H1 (cell line): ENCODE measurements around the gene LSM3. TPM values are rescaled to one million over a fixed set of nuclear protein-coding genes. Genes with fewer than 3 reads are reported as not detected.

ENCODE experiments used
- CTCF ChIA-PET: fragments of 300-600 bp; sonication (Branson Sonifier 250); formaldehyde crosslinking; loops from one replicate; lab custom pipeline; 2021; ENCODE audit not compliant: partially characterized antibody; lab: Charles Lee
- POLR2A ChIA-PET: fragments of 300-600 bp; sonication (Branson Sonifier 250); formaldehyde crosslinking; loops from one replicate; lab custom pipeline; 2021; ENCODE audit warnings: inconsistent platforms; ENCODE audit not compliant: partially characterized antibody; lab: Charles Lee
- DNase-seq, 2 experiments: peaks; one replicate each; pipeline versions ENCODE4 v3.0.0 to v3.0.0-alpha.2; 2010 to 2022; ENCODE audit warnings: low spot score in 2 of 2, low read depth in 1 of 2, mixed read lengths in 1 of 2
- FAIRE-seq: peaks from 2 replicates; lab custom pipeline; 2011; peaks lifted over from hg19 to GRCh38; lab: Jason Lieb, UNC
- H2AFZ ChIP-seq: 2 replicates; pipeline ENCODE4 v1.8.1; 2012; ENCODE audit warnings: low read length, inconsistent platforms
- H2AK5ac ChIP-seq: 2 replicates; pipeline ENCODE4 v1.6.1; 2013; ENCODE audit warnings: low read depth, low read length
- H2BK120ac ChIP-seq: replicated peaks from 2 replicates; pipeline ENCODE3; 2013; ENCODE audit warnings: low read depth, low read length, inconsistent platforms
- H2BK12ac ChIP-seq: 2 replicates; pipeline ENCODE4 v1.6.1; 2013; ENCODE audit warnings: low read depth, low read length
- H2BK15ac ChIP-seq: 2 replicates; pipeline ENCODE4 v1.6.1; 2013; ENCODE audit warnings: low read length
- H2BK20ac ChIP-seq: 2 replicates; pipeline ENCODE4 v1.6.1; 2013; ENCODE audit warnings: low read length
- H2BK5ac ChIP-seq: 2 replicates; pipeline ENCODE4 v1.6.1; 2013; ENCODE audit warnings: low read depth, low read length
- H3K14ac ChIP-seq: 2 replicates; pipeline ENCODE4 v1.6.1; 2013; ENCODE audit warnings: inconsistent platforms; ENCODE audit not compliant: insufficient read length
- H3K18ac ChIP-seq: 2 replicates; pipeline ENCODE4 v1.6.1; 2013; ENCODE audit warnings: low read length; ENCODE audit errors: extremely low read depth
- H3K23ac ChIP-seq: 2 replicates; pipeline ENCODE4 v1.6.1; 2013; ENCODE audit warnings: inconsistent platforms; ENCODE audit not compliant: insufficient read length
- H3K23me2 ChIP-seq: 2 replicates; pipeline ENCODE4 v1.6.1; 2013; ENCODE audit warnings: low read depth, low read length
- H3K27ac ChIP-seq: 2 replicates; pipeline ENCODE4 v1.6.1; 2011; ENCODE audit warnings: low read depth, low read length, inconsistent platforms
- H3K27me3 ChIP-seq, 4 experiments: replicated peaks in 1 of 4; 1 replicate in 1 of 4; 2 replicates in 3 of 4; pipeline versions ENCODE4 v1.6.1 to v1.8.1; 2011 to 2013; ENCODE audit warnings: low read length in 3 of 4, mild to moderate bottlenecking in 3 of 4, inconsistent platforms in 2 of 4, mixed read lengths in 2 of 4, moderate library complexity in 1 of 4; ENCODE audit not compliant: control insufficient read depth in 3 of 4, insufficient read depth in 3 of 4; ENCODE audit errors: extremely low read depth in 1 of 4
- H3K36me3 ChIP-seq, 4 experiments: 2 replicates each; pipeline versions ENCODE4 v1.6.1 to v1.8.1; 2011 to 2013; ENCODE audit warnings: mild to moderate bottlenecking in 4 of 4, low read length in 3 of 4, moderate library complexity in 2 of 4, control low read depth in 1 of 4, inconsistent platforms in 1 of 4; ENCODE audit not compliant: insufficient read depth in 4 of 4, control insufficient read depth in 2 of 4
- H3K4ac ChIP-seq: replicated peaks from 2 replicates; pipeline ENCODE3; 2013; ENCODE audit warnings: low read length, low read depth, mixed read lengths, inconsistent platforms; ENCODE audit not compliant: insufficient read length
- H3K4me1 ChIP-seq, 4 experiments: replicated peaks in 1 of 4; 1 replicate in 1 of 4; 2 replicates in 3 of 4; pipeline versions ENCODE4 v1.6.1 to v1.8.1; 2011 to 2013; ENCODE audit warnings: low read length in 3 of 4, inconsistent platforms in 2 of 4, mixed read lengths in 1 of 4; ENCODE audit not compliant: insufficient read depth in 4 of 4, control insufficient read depth in 3 of 4
- H3K4me2 ChIP-seq, 2 experiments: 2 replicates each; pipeline versions ENCODE4 v1.6.1 to v1.8.1; 2011 to 2013; ENCODE audit warnings: low read depth in 2 of 2, low read length in 2 of 2, control low read depth in 1 of 2, inconsistent platforms in 1 of 2, mild to moderate bottlenecking in 1 of 2; ENCODE audit not compliant: insufficient read depth in 1 of 2
- H3K4me3 ChIP-seq, 4 experiments: fragments of 200-600, 300-600 bp in 1 of 4; sonication (generic), shearing (Covaris generic), sonication (Bioruptor Twin) in 1 of 4; 2 replicates each; pipeline versions ENCODE4 v1.5.1 to v1.8.1; 2011 to 2016; ENCODE audit warnings: low read length in 4 of 4, low read depth in 3 of 4, control low read depth in 2 of 4, inconsistent platforms in 2 of 4, mild to moderate bottlenecking in 2 of 4, mixed read lengths in 1 of 4, moderate library complexity in 1 of 4; ENCODE audit not compliant: insufficient read depth in 2 of 4; ENCODE audit errors: extremely low read depth in 1 of 4
- H3K56ac ChIP-seq: replicated peaks from 2 replicates; pipeline ENCODE3; 2013; ENCODE audit warnings: low read depth, mild to moderate bottlenecking, mixed read lengths, low read length, inconsistent platforms; ENCODE audit not compliant: insufficient read length
- H3K79me1 ChIP-seq: 2 replicates; pipeline ENCODE4 v1.6.1; 2013; ENCODE audit warnings: low read depth, low read length, control low read depth
- H3K79me2 ChIP-seq, 2 experiments: 2 replicates each; pipeline versions ENCODE4 v1.6.1 to v1.8.1; 2012 to 2013; ENCODE audit warnings: low read length in 2 of 2, mild to moderate bottlenecking in 2 of 2, inconsistent platforms in 1 of 2; ENCODE audit not compliant: insufficient read depth in 2 of 2, control insufficient read depth in 1 of 2
- H3K9ac ChIP-seq, 4 experiments: replicated peaks in 1 of 4; 1 replicate in 1 of 4; 2 replicates in 3 of 4; pipeline versions ENCODE4 v1.6.1 to v1.8.1; 2011 to 2013; ENCODE audit warnings: low read depth in 3 of 4, low read length in 3 of 4, control low read depth in 2 of 4, mild to moderate bottlenecking in 2 of 4, moderate library complexity in 2 of 4, inconsistent platforms in 1 of 4; ENCODE audit errors: extremely low read depth in 1 of 4
- H3K9me3 ChIP-seq, 2 experiments: 2 replicates each; pipeline versions ENCODE4 v1.6.1 to v1.8.1; 2012 to 2013; ENCODE audit warnings: mild to moderate bottlenecking in 2 of 2, moderate library complexity in 2 of 2, control low read depth in 1 of 2, inconsistent platforms in 1 of 2, low read depth in 1 of 2, low read length in 1 of 2, mixed read lengths in 1 of 2; ENCODE audit not compliant: insufficient read depth in 2 of 2
- H4K20me1 ChIP-seq, 2 experiments: replicated peaks in 1 of 2; 2 replicates each; pipeline versions ENCODE3 to v1.8.1; 2011 to 2013; ENCODE audit warnings: inconsistent platforms in 2 of 2, low read length in 2 of 2, mild to moderate bottlenecking in 1 of 2; ENCODE audit not compliant: insufficient read depth in 2 of 2, control insufficient read depth in 1 of 2
- H4K5ac ChIP-seq: 2 replicates; pipeline ENCODE4 v1.6.1; 2013; ENCODE audit warnings: low read length, low read depth, mixed read lengths, inconsistent platforms; ENCODE audit not compliant: insufficient read length
- H4K8ac ChIP-seq: 2 replicates; pipeline ENCODE4 v1.8.0; 2013; ENCODE audit warnings: mild to moderate bottlenecking, moderate library complexity, low read length, inconsistent platforms; ENCODE audit not compliant: insufficient read depth; ENCODE audit errors: extremely low read depth
- H4K91ac ChIP-seq: replicated peaks from 2 replicates; pipeline ENCODE3; 2013; ENCODE audit warnings: low read length, mixed read lengths, inconsistent platforms; ENCODE audit not compliant: insufficient read length
- CBX5 ChIP-seq: fragments of 300-800, 300-1000 bp; sonication (generic); IDR thresholded peaks from 2 replicates; pipeline ENCODE4 v1.7.1; 2016; ENCODE audit warnings: antibody characterized with exemption, low read length, low read depth
- FOSL1 ChIP-seq: IDR thresholded peaks from 2 replicates; pipeline ENCODE4 v1.6.1; 2011; ENCODE audit warnings: mild to moderate bottlenecking, low read depth, low read length, moderate library complexity; ENCODE audit not compliant: insufficient read depth
- JUN ChIP-seq: IDR thresholded peaks from 2 replicates; pipeline ENCODE4 v1.6.1; 2011; ENCODE audit warnings: low read depth, mild to moderate bottlenecking, improper control_type of control experiment, low read length
- KDM1A ChIP-seq: fragments of 200-600, 300-600 bp; sonication (generic); IDR thresholded peaks from 2 replicates; pipeline ENCODE4 v1.7.1; 2016; ENCODE audit warnings: mild to moderate bottlenecking, low read length, borderline replicate concordance
- MAX ChIP-seq: IDR thresholded peaks from 2 replicates; pipeline ENCODE4 v1.6.1; 2012; ENCODE audit warnings: inconsistent platforms
- POLR2A ChIP-seq, 2 experiments: IDR thresholded peaks; 1 replicate in 1 of 2; 2 replicates in 1 of 2; pipeline ENCODE4 v1.6.1; 2011; ENCODE audit warnings: low read depth in 2 of 2, low read length in 2 of 2, mild to moderate bottlenecking in 2 of 2; ENCODE audit errors: control extremely low read depth in 1 of 2
- RAD21 ChIP-seq, 2 experiments: IDR thresholded peaks in 1 of 2; conservative IDR thresholded peaks in 1 of 2; 2 replicates each; pipeline ENCODE4 v1.6.1; 2011; ENCODE audit warnings: low read depth in 2 of 2, low read length in 2 of 2, improper control_type of control experiment in 1 of 2, inconsistent platforms in 1 of 2, mild to moderate bottlenecking in 1 of 2, moderate library complexity in 1 of 2
- RBBP5 ChIP-seq: IDR thresholded peaks from 2 replicates; pipeline ENCODE4 v1.7.1; 2012; ENCODE audit warnings: low read depth, mild to moderate bottlenecking, inconsistent platforms, low read length, moderate library complexity, borderline replicate concordance
- RNF2 ChIP-seq: fragments of 200-900, 300-1000 bp; sonication (generic); IDR thresholded peaks from 2 replicates; pipeline ENCODE4 v1.7.1; 2016; ENCODE audit warnings: borderline replicate concordance, low read depth, mild to moderate bottlenecking, antibody characterized with exemption, low read length; ENCODE audit not compliant: poor library complexity, severe bottlenecking; ENCODE audit errors: missing control alignments
- SP1 ChIP-seq: IDR thresholded peaks from 2 replicates; pipeline ENCODE4 v1.6.1; 2011; ENCODE audit warnings: low read depth, low read length
- SUZ12 ChIP-seq: fragments of 200-600 bp; sonication (generic); IDR thresholded peaks from 2 replicates; pipeline ENCODE4 v1.6.1; 2012; ENCODE audit warnings: mild to moderate bottlenecking, inconsistent platforms, low read length, moderate library complexity, mixed read lengths
- WGBS, 2 experiments: shearing (Covaris generic) in 1 of 2; methylation state at CpG; one replicate each; pipeline versions ENCODE4 v1.1.6 to v1.1.7; 2013 to 2015; ENCODE audit warnings: low lambda C conversion rate in 2 of 2, mixed read lengths in 2 of 2, inconsistent platforms in 1 of 2, low coverage in 1 of 2, missing lambda C conversion rate in 1 of 2; ENCODE audit not compliant: insufficient replicate concordance in 2 of 2, insufficient coverage in 1 of 2, insufficient read length in 1 of 2; ENCODE audit errors: extremely low coverage in 1 of 2, missing lambda C conversion rate in 1 of 2; 5-methylcytosine and 5-hydroxymethylcytosine counted together
- polyA plus RNA-seq, 7 experiments: library from polyadenylated mRNA; depleted of rRNA in 3 of 7; stranded (reverse) in 5 of 7; unstranded in 2 of 7; fragments of >200 nt in 5 of 7; fragments of 200-250 nt in 2 of 7; gene quantifications; 1 replicate in 5 of 7; 2 replicates in 1 of 7; 4 replicates in 1 of 7; pipeline versions ENCODE4 v1.2.1 to v1.2.3, GENCODE V29; 2011 to 2013; ENCODE audit warnings: missing spikeins in 2 of 7, mixed read lengths in 2 of 7
- total RNA-seq: library from RNA; stranded (reverse); fragmentation: NEBNext Ultra II Directional; extraction: Animal tissue kit (Norgen Biotek cat#: 25700); gene quantifications from 2 replicates; pipeline ENCODE4 v1.2.1, GENCODE V29; 2021

Gene LSM3
- total and polyA plus RNA-seq, 2 of the 8 experiments (the other 6 are each of a cell fraction or from before 2014, with no cell fraction given) = 7.1 to 25.4 TPM

- Histone ChIP-seq H3K14ac (no peak overlapping the region), H4K20me1 (peaks cover 7 to 8% of the 10 kb centered on the region in 2 experiments), H2BK12ac (no peak overlapping the region), H3K27me3 (no peaks in the 10 kb centered on the region), H3K4me1 (peaks cover 0 to 14% (median 9%) of the 10 kb centered on the region in 4 experiments; a peak in 6 of 7 replicates), H4K5ac (no peak overlapping the region), H3K56ac (no peak overlapping the region), H2BK20ac (no peak overlapping the region), H4K8ac (no peak overlapping the region), H3K18ac (no peak overlapping the region), H2BK5ac (no peak overlapping the region), H2BK15ac (no peak overlapping the region), H3K79me1 (no peaks in the 10 kb centered on the region), H3K4me2 (no peak overlapping the region), H3K4me3 (no peak overlapping the region), H3K27ac (no peak overlapping the region), H3K23me2 (no peaks in the 10 kb centered on the region; the same call in 1 of the 2 replicates), H3K79me2 (no peaks in the 10 kb centered on the region), H3K9me3 (no peaks in the 10 kb centered on the region), H3K4ac (no peak overlapping the region), H4K91ac (no peak overlapping the region), H2AK5ac (no peak overlapping the region), H3K9ac (no peak overlapping the region), H2AFZ (no peak overlapping the region), H3K23ac (no peak overlapping the region), H2BK120ac (no peak overlapping the region), H3K36me3 (peaks cover 0 to 17% (median 10%) of the 10 kb centered on the region in 4 experiments; a peak in 6 of 8 replicates)
- no peak for TF ChIP-seq POLR2A (IDR thresholded peaks at IDR 0.05; ENCODE audit: control extremely low read depth in 1 of 2, low read depth in 2 of 2, low read length in 2 of 2)
- no peak for TF ChIP-seq JUN
- TF ChIP-seq SUZ12 = no peak
- no peak for TF ChIP-seq SP1
- TF ChIP-seq KDM1A = no peak
- no peak for TF ChIP-seq CBX5
- TF ChIP-seq RBBP5 = no peak
- TF ChIP-seq RNF2 = no peak
- no peak for TF ChIP-seq MAX
- no peak for TF ChIP-seq FOSL1
- no peak for TF ChIP-seq RAD21 (IDR thresholded peaks at IDR 0.05 in 1 of 2, conservative IDR thresholded peaks at IDR 0.05 in 1 of 2; ENCODE audit: low read depth in 2 of 2, low read length in 2 of 2)
- ChIA-PET POLR2A (interaction anchor here (1.3 to 3.1 kb wide), 4 partner anchors 13 to 28 kb away, joined by 3 to 17 read pairs (median 5); partner anchors contain the start of genes CHCHD4, LSM3, TMEM43 and XPC), CTCF (interaction anchor here (0.5 to 3.6 kb wide), 12 partner anchors 7 to 374 kb away, joined by 3 to 24 read pairs (median 4); partner anchors contain the start of genes CHCHD4 and TMEM43)
- WGBS, 2 experiments = 97% methylated on average over 9 of the region's 9 CpGs; no CpG with 5 or more reads in 1 of the 2 experiments
- FAIRE-seq (no peak), DNase-seq (no peak)
Measured at GRCh38 chr3:14150078-14150477, 28.5 kb upstream of the LSM3 start.
